ENCODE results near the gene ARHGEF19. TPM values are rescaled to one million over a fixed set of nuclear protein-coding genes. Genes with fewer than 3 reads are reported as not detected.

The ARHGEF19 gene
- total and polyA plus RNA-seq, 11 donors, result 0.97 to 3.8 (median 2.3) TPM

DNA sequence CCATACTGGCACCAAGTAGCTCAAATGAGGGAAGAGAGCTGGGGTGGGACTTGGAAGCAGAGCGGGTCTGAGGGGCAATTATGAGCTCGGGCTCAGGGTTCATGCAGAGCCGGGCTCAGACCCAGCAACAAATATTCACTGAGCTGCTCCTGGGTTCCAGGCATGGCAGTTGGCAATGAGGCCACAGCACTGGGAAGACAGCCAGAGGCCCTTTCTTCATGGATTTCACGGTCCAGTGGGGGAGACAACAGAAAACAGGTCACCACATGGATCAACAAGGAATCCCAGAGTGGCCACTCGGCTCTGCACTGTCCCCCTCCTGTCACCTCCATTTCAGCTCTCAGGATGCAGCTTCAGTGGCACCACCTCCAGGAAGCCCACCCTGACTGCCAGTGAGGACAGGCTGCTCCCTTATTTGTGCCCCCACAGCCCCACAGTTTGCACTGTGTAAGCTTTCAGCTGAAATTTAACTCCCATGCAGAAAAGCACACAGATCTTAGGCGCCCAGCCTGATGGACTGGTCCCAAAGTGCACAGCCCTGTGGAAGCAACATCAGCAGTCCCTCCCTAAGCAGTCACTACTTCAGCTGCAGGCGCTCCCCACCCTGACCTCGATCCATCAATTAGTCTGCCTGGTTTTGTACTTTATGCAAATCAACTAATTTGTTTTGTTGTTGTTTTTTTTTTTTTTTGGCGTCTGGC lies 22.4 kb downstream of the ARHGEF19 start:
- no peak for TF ChIP-seq CTCF (IDR thresholded peaks at IDR 0.05)
- TF ChIP-seq POLR2A (IDR thresholded peaks at IDR 0.05), result no peak
- no peak overlapping the region for H3K4me3 ChIP-seq
- ATAC-seq (no peak), DNase-seq (no peak)
- H3K27ac ChIP-seq, result no peak overlapping the region
- intact Hi-C loops (cut with DNase I), result loop anchor here in 4 of 10 donors (5.0 kb wide), 3 partner anchors 38 to 57 kb away; no protein-coding TSS in a partner anchor
- no peaks in the 10 kb centered on the region for H3K27me3 ChIP-seq
- H3K36me3 ChIP-seq, result no peaks in the 10 kb centered on the region
- no peaks in the 10 kb centered on the region for H3K9me3 ChIP-seq
- H3K4me1 ChIP-seq, result peaks cover 0 to 19% (median 4%) of the 10 kb centered on the region in 12 donors
- WGBS, 4 donors, result 62 to 68% (median 64%) methylated on average over 9 of the region's 9 CpGs

GRCh38 chr1:16189003-16189402 lies 23.4 kb downstream of the ARHGEF19 start:
- no peaks in the 10 kb centered on the region for H3K27me3 ChIP-seq
- no peak overlapping the region for H3K27ac ChIP-seq
- peak in 3 of 4 donors; percentile 46 to 58 (median 51) for ATAC-seq
- no peak overlapping the region for H3K4me3 ChIP-seq
- H3K4me1 ChIP-seq, result peaks cover 0 to 19% (median 4%) of the 10 kb centered on the region in 12 donors
- intact Hi-C loops (cut with DNase I), result loop anchor here in 3 of 10 donors (5.0 kb wide), 2 partner anchors 37 to 58 kb away; no protein-coding TSS in a partner anchor
- DNase-seq, result no peak
- H3K36me3 ChIP-seq, result no peaks in the 10 kb centered on the region
- TF ChIP-seq POLR2A (IDR thresholded peaks at IDR 0.05), result no peak
- no peak for TF ChIP-seq CTCF (IDR thresholded peaks at IDR 0.05)
- H3K9me3 ChIP-seq, result no peaks in the 10 kb centered on the region
- WGBS, 4 donors, result 46 to 56% (median 50%) methylated on average over 6 of the region's 6 CpGs

DNA sequence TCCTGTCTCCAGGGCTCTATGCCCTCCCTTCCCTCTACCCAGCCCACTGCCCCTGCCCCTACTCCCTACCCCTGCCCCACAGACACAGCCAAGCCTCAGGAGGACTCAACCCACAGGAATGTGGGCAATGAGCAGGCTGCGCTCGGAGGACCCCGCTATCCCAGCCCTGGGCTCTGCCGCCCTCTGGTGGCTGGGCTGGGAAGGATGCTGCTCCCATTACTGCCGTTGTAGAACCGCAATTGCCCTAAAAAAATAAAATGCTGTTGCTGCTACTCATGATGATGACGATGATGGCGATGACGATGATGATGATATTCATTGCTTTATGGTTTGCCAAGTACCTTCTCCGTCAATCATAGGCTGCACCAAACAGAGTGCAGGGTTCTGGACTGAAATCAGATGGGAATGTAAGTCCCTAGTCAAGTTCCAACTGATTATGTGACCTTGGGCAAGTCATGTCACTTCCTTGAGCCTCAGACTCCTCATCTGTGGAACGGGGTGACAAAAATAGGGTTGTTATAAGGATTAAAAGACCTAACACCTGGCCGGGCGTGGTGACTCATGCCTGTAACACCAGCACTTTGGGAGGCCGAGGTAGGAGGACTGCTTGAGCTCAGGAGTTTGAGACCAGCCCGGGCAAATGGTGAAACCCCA lies 24.6 kb downstream of the ARHGEF19 start:
- 24 to 26% (median 25%) methylated on average over 15 of the region's 15 CpGs for WGBS, 4 donors
- ATAC-seq (peak; percentile 57 to 85 (median 77)), DNase-seq (peak; percentile 71 to 88 (median 73))
- Histone ChIP-seq H3K36me3 (no peaks in the 10 kb centered on the region), H3K4me3 (no peak overlapping the region), H3K27ac (no peak overlapping the region), H3K4me1 (peaks cover 0 to 20% (median 4%) of the 10 kb centered on the region in 12 donors), H3K27me3 (no peaks in the 10 kb centered on the region), H3K9me3 (no peaks in the 10 kb centered on the region)
- intact Hi-C loops (cut with DNase I), result loop anchor here (1.0 to 5.0 kb wide), 6 partner anchors 36 to 109 kb away; no protein-coding TSS in a partner anchor
- TF ChIP-seq CTCF (IDR thresholded peaks at IDR 0.05), result peak; percentile 94 to 99 (median 97)
- TF ChIP-seq POLR2A (IDR thresholded peaks at IDR 0.05), result no peak

DNA sequence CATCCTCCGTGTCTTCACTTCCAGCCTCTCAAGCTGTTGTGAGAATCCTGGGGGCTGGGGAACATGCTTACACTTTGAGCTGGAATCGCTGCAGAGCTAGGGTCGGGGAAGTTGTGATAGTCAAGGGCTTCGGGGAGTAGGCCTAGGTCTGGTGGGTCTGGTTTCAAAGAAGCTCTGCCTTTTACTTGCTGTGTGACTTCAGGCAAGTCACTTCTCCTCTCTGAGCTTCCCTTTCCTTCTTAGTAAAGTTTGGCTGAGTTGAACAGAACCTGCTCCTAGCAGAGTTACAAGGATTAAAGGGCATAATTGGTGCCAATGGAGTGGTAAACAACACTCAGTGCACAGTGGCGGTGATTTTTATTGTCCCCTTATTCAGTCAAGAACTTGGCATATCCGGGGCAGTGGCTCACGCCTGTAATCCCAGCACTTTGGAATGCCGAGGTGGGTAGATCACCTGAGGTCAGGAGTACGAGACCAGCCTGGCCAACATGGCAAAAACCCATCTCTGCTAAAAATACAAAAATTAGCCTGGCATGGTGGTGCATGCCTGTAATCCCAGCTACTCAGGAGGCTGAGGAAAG lies 25.7 kb downstream of the ARHGEF19 start:
- Histone ChIP-seq H3K27me3 (no peaks in the 10 kb centered on the region), H3K27ac (no peak overlapping the region), H3K9me3 (no peaks in the 10 kb centered on the region), H3K4me1 (peaks cover 0 to 29% (median 12%) of the 10 kb centered on the region in 12 donors), H3K4me3 (no peak overlapping the region), H3K36me3 (no peaks in the 10 kb centered on the region)
- intact Hi-C loops (cut with DNase I), result loop anchor here in 9 of 10 donors (1.0 to 5.0 kb wide), 5 partner anchors 34 to 108 kb away; no protein-coding TSS in a partner anchor
- TF ChIP-seq CTCF (IDR thresholded peaks at IDR 0.05) (no peak), POLR2A (IDR thresholded peaks at IDR 0.05) (no peak)
- ATAC-seq, result no peak
- no peak for DNase-seq
- 86 to 91% (median 89%) methylated on average over 9 of the region's 9 CpGs for WGBS, 4 donors

Measured in heart left ventricle (tissue), 16 donors.